HEK293T (cell line): ENCODE measurements around the gene BAMBI.

ENCODE experiments used
- CTCF ChIA-PET: fragments of 350-600 bp; formaldehyde crosslinking; extraction: SDS; loops from one replicate; lab custom pipeline; 2021; ENCODE audit warnings: antibody characterized with exemption, inconsistent platforms; lab: Yijun Ruan, JAX
- POLR2A ChIA-PET: fragments of 350-600 bp; formaldehyde crosslinking; extraction: SDS; loops from one replicate; lab custom pipeline; 2020; ENCODE audit warnings: antibody characterized with exemption, inconsistent platforms; lab: Yijun Ruan, JAX
- DNase-seq: peaks from one replicate; pipeline ENCODE4 v3.0.0; 2012; ENCODE audit warnings: mixed read lengths; ENCODE audit errors: extremely low spot score
- ARNT ChIP-seq: fragments of 450-650 bp; IDR thresholded peaks from 2 replicates; pipeline ENCODE4 v1.6.1; 2017; ENCODE audit warnings: mild to moderate bottlenecking
- BHLHE40 ChIP-seq: fragments of 450-650 bp; IDR thresholded peaks from 2 replicates; pipeline ENCODE4 v1.6.1; 2016; ENCODE audit warnings: mild to moderate bottlenecking, moderate library complexity, borderline replicate concordance
- CTBP1 ChIP-seq: fragments of 450-650 bp; IDR thresholded peaks from 2 replicates; pipeline ENCODE4 v1.6.1; 2016; ENCODE audit warnings: borderline replicate concordance
- ELF4 ChIP-seq: fragments of 450-650 bp; IDR thresholded peaks from 2 replicates; pipeline ENCODE4 v1.6.1; 2017; ENCODE audit warnings: antibody characterized with exemption
- FOXA1 ChIP-seq: fragments of 450-650 bp; IDR thresholded peaks from 2 replicates; pipeline ENCODE4 v1.6.1; 2016; ENCODE audit warnings: mild to moderate bottlenecking
- FOXK2 ChIP-seq: fragments of 450-650 bp; IDR thresholded peaks from 2 replicates; pipeline ENCODE4 v1.6.1; 2016; ENCODE audit warnings: mild to moderate bottlenecking
- FOXM1 ChIP-seq: fragments of 450-650 bp; IDR thresholded peaks from 2 replicates; pipeline ENCODE4 v1.6.1; 2017; ENCODE audit warnings: mild to moderate bottlenecking, borderline replicate concordance
- HDGF ChIP-seq: fragments of 450-650 bp; IDR thresholded peaks from 2 replicates; pipeline ENCODE4 v1.6.1; 2017; ENCODE audit warnings: antibody characterized with exemption, borderline replicate concordance
- L3MBTL2 ChIP-seq: fragments of 450-650 bp; conservative IDR thresholded peaks from 2 replicates; pipeline ENCODE4 v1.6.1; 2016; ENCODE audit warnings: mild to moderate bottlenecking
- LEF1 ChIP-seq: fragments of 450-650 bp; IDR thresholded peaks from 2 replicates; pipeline ENCODE4 v1.6.1; 2017; ENCODE audit warnings: mild to moderate bottlenecking, borderline replicate concordance
- NFRKB ChIP-seq: fragments of 450-650 bp; IDR thresholded peaks from 2 replicates; pipeline ENCODE4 v1.6.1; 2016; ENCODE audit warnings: mild to moderate bottlenecking, moderate library complexity
- PKNOX1 ChIP-seq: fragments of 450-650 bp; IDR thresholded peaks from 2 replicates; pipeline ENCODE4 v1.6.1; 2016
- SP1 ChIP-seq: fragments of 450-650 bp; IDR thresholded peaks from 2 replicates; pipeline ENCODE4 v1.6.1; 2017
- SUZ12 ChIP-seq: fragments of 450-650 bp; IDR thresholded peaks from 2 replicates; pipeline ENCODE4 v1.6.1; 2016; ENCODE audit warnings: mild to moderate bottlenecking
- TARDBP ChIP-seq: fragments of 450-650 bp; IDR thresholded peaks from 2 replicates; pipeline ENCODE4 v1.6.1; 2016
- ZNF384 ChIP-seq: fragments of 450-650 bp; IDR thresholded peaks from 2 replicates; pipeline ENCODE4 v1.6.1; 2016

Gene BAMBI

GRCh38 chr10:28692050-28692449, 14.7 kb downstream of the BAMBI start:
- DNase-seq: no peak
- ChIA-PET CTCF (no interaction called here), POLR2A (no interaction called here)
- no peak for TF ChIP-seq SUZ12
- TF ChIP-seq FOXK2: no peak
- TF ChIP-seq TARDBP: no peak
- TF ChIP-seq HDGF: no peak
- TF ChIP-seq FOXM1: no peak
- TF ChIP-seq FOXA1: no peak
- no peak for TF ChIP-seq ARNT
- TF ChIP-seq SP1: no peak
- no peak for TF ChIP-seq ZNF384
- TF ChIP-seq L3MBTL2: no peak
- TF ChIP-seq BHLHE40: no peak
- no peak for TF ChIP-seq ELF4
- no peak for TF ChIP-seq LEF1
- no peak for TF ChIP-seq CTBP1
- TF ChIP-seq NFRKB: no peak

- TF ChIP-seq LEF1: no peak
- TF ChIP-seq TARDBP: no peak
- TF ChIP-seq ZNF384: no peak
- TF ChIP-seq PKNOX1: no peak
- no peak for TF ChIP-seq FOXK2
- no peak for TF ChIP-seq NFRKB
- no peak for TF ChIP-seq BHLHE40
- TF ChIP-seq L3MBTL2: no peak
- TF ChIP-seq ELF4: no peak
- POLR2A ChIA-PET: no interaction called here
- CTCF ChIA-PET: interaction anchor here (0.7 kb wide), 1 partner anchor 44 kb away, joined by 3 read pairs; no protein-coding TSS in a partner anchor
- DNase-seq: no peak
Observed at GRCh38 chr10:28694530-28694929, 17.2 kb downstream of the BAMBI start.

GRCh38 chr10:28698075-28698474, 20.8 kb downstream of the BAMBI start:
- DNase-seq: no peak
- CTCF ChIA-PET: interaction anchor here (0.6 kb wide), 1 partner anchor 18 kb away, joined by 3 read pairs; no protein-coding TSS in a partner anchor
- POLR2A ChIA-PET: no interaction called here
- no peak for TF ChIP-seq FOXA1
- no peak for TF ChIP-seq NFRKB
- no peak for TF ChIP-seq BHLHE40
- no peak for TF ChIP-seq SP1
- TF ChIP-seq TARDBP: no peak
- no peak for TF ChIP-seq PKNOX1
- TF ChIP-seq FOXM1: no peak
- no peak for TF ChIP-seq FOXK2
- no peak for TF ChIP-seq CTBP1
- no peak for TF ChIP-seq HDGF
- no peak for TF ChIP-seq ARNT
- no peak for TF ChIP-seq ZNF384
- TF ChIP-seq ELF4: no peak
- TF ChIP-seq SUZ12: no peak
- TF ChIP-seq LEF1: no peak

GRCh38 chr10:28704464-28705161, 27.3 kb downstream of the BAMBI start:
- POLR2A ChIA-PET: no interaction called here
- CTCF ChIA-PET: interaction anchor here (0.5 to 1.9 kb wide), 3 partner anchors 41 to 235 kb away, joined by 4 to 7 read pairs (median 5); no protein-coding TSS in a partner anchor
- TF ChIP-seq SUZ12: no peak
- no peak for TF ChIP-seq TARDBP
- no peak for TF ChIP-seq NFRKB
- no peak for TF ChIP-seq FOXK2
- no peak for TF ChIP-seq HDGF
- no peak for TF ChIP-seq CTBP1
- TF ChIP-seq LEF1: no peak
- no peak for TF ChIP-seq FOXA1
- TF ChIP-seq BHLHE40: no peak
- no peak for TF ChIP-seq SP1
- TF ChIP-seq ZNF384: no peak
- no peak for TF ChIP-seq L3MBTL2
- no peak for TF ChIP-seq ARNT
- no peak for TF ChIP-seq ELF4
- TF ChIP-seq FOXM1: no peak
- TF ChIP-seq PKNOX1: no peak

GRCh38 chr10:28705472-28705871, 28.2 kb downstream of the BAMBI start:
- CTCF ChIA-PET: interaction anchor here (1.1 to 1.9 kb wide), 2 partner anchors 42 to 234 kb away, joined by 5 to 7 read pairs; no protein-coding TSS in a partner anchor
- no peak for TF ChIP-seq SUZ12
- no peak for TF ChIP-seq L3MBTL2
- no peak for TF ChIP-seq PKNOX1
- DNase-seq: no peak
- POLR2A ChIA-PET: interaction anchor here (0.8 to 0.9 kb wide), 2 partner anchors 27 to 30 kb away, joined by 3 read pairs; no protein-coding TSS in a partner anchor

More at GRCh38 chr10:28704464-28705161, 27.3 kb downstream of the BAMBI start:
- DNase-seq: no peak
